H1 (cell line): ENCODE results near the gene USPL1. TPM values are rescaled to one million over a fixed set of nuclear protein-coding genes. Genes with fewer than 3 reads are reported as not detected.

Experiments
- CTCF ChIA-PET: fragments of 300-600 bp; sonication (Branson Sonifier 250); formaldehyde crosslinking; loops from one replicate; lab custom pipeline; 2021; ENCODE audit not compliant: partially characterized antibody; lab: Charles Lee
- POLR2A ChIA-PET: fragments of 300-600 bp; sonication (Branson Sonifier 250); formaldehyde crosslinking; loops from one replicate; lab custom pipeline; 2021; ENCODE audit warnings: inconsistent platforms; ENCODE audit not compliant: partially characterized antibody; lab: Charles Lee
- DNase-seq, 2 experiments: peaks; one replicate each; pipeline versions ENCODE4 v3.0.0 to v3.0.0-alpha.2; 2010 to 2022; ENCODE audit warnings: low spot score in 2 of 2, low read depth in 1 of 2, mixed read lengths in 1 of 2
- FAIRE-seq: peaks from 2 replicates; lab custom pipeline; 2011; peaks lifted over from hg19 to GRCh38; lab: Jason Lieb, UNC
- H2AFZ ChIP-seq: 2 replicates; pipeline ENCODE4 v1.8.1; 2012; ENCODE audit warnings: low read length, inconsistent platforms
- H2AK5ac ChIP-seq: 2 replicates; pipeline ENCODE4 v1.6.1; 2013; ENCODE audit warnings: low read depth, low read length
- H2BK120ac ChIP-seq: replicated peaks from 2 replicates; pipeline ENCODE3; 2013; ENCODE audit warnings: low read depth, low read length, inconsistent platforms
- H2BK12ac ChIP-seq: 2 replicates; pipeline ENCODE4 v1.6.1; 2013; ENCODE audit warnings: low read depth, low read length
- H2BK15ac ChIP-seq: 2 replicates; pipeline ENCODE4 v1.6.1; 2013; ENCODE audit warnings: low read length
- H2BK20ac ChIP-seq: 2 replicates; pipeline ENCODE4 v1.6.1; 2013; ENCODE audit warnings: low read length
- H2BK5ac ChIP-seq: 2 replicates; pipeline ENCODE4 v1.6.1; 2013; ENCODE audit warnings: low read depth, low read length
- H3K14ac ChIP-seq: 2 replicates; pipeline ENCODE4 v1.6.1; 2013; ENCODE audit warnings: inconsistent platforms; ENCODE audit not compliant: insufficient read length
- H3K18ac ChIP-seq: 2 replicates; pipeline ENCODE4 v1.6.1; 2013; ENCODE audit warnings: low read length; ENCODE audit errors: extremely low read depth
- H3K23ac ChIP-seq: 2 replicates; pipeline ENCODE4 v1.6.1; 2013; ENCODE audit warnings: inconsistent platforms; ENCODE audit not compliant: insufficient read length
- H3K23me2 ChIP-seq: 2 replicates; pipeline ENCODE4 v1.6.1; 2013; ENCODE audit warnings: low read depth, low read length
- H3K27ac ChIP-seq: 2 replicates; pipeline ENCODE4 v1.6.1; 2011; ENCODE audit warnings: low read depth, low read length, inconsistent platforms
- H3K27me3 ChIP-seq, 4 experiments: replicated peaks in 1 of 4; 1 replicate in 1 of 4; 2 replicates in 3 of 4; pipeline versions ENCODE4 v1.6.1 to v1.8.1; 2011 to 2013; ENCODE audit warnings: low read length in 3 of 4, mild to moderate bottlenecking in 3 of 4, inconsistent platforms in 2 of 4, mixed read lengths in 2 of 4, moderate library complexity in 1 of 4; ENCODE audit not compliant: control insufficient read depth in 3 of 4, insufficient read depth in 3 of 4; ENCODE audit errors: extremely low read depth in 1 of 4
- H3K36me3 ChIP-seq, 4 experiments: 2 replicates each; pipeline versions ENCODE4 v1.6.1 to v1.8.1; 2011 to 2013; ENCODE audit warnings: mild to moderate bottlenecking in 4 of 4, low read length in 3 of 4, moderate library complexity in 2 of 4, control low read depth in 1 of 4, inconsistent platforms in 1 of 4; ENCODE audit not compliant: insufficient read depth in 4 of 4, control insufficient read depth in 2 of 4
- H3K4ac ChIP-seq: replicated peaks from 2 replicates; pipeline ENCODE3; 2013; ENCODE audit warnings: low read length, low read depth, mixed read lengths, inconsistent platforms; ENCODE audit not compliant: insufficient read length
- H3K4me1 ChIP-seq, 4 experiments: replicated peaks in 1 of 4; 1 replicate in 1 of 4; 2 replicates in 3 of 4; pipeline versions ENCODE4 v1.6.1 to v1.8.1; 2011 to 2013; ENCODE audit warnings: low read length in 3 of 4, inconsistent platforms in 2 of 4, mixed read lengths in 1 of 4; ENCODE audit not compliant: insufficient read depth in 4 of 4, control insufficient read depth in 3 of 4
- H3K4me2 ChIP-seq, 2 experiments: 2 replicates each; pipeline versions ENCODE4 v1.6.1 to v1.8.1; 2011 to 2013; ENCODE audit warnings: low read depth in 2 of 2, low read length in 2 of 2, control low read depth in 1 of 2, inconsistent platforms in 1 of 2, mild to moderate bottlenecking in 1 of 2; ENCODE audit not compliant: insufficient read depth in 1 of 2
- H3K4me3 ChIP-seq, 4 experiments: fragments of 200-600, 300-600 bp in 1 of 4; sonication (generic), shearing (Covaris generic), sonication (Bioruptor Twin) in 1 of 4; 2 replicates each; pipeline versions ENCODE4 v1.5.1 to v1.8.1; 2011 to 2016; ENCODE audit warnings: low read length in 4 of 4, low read depth in 3 of 4, control low read depth in 2 of 4, inconsistent platforms in 2 of 4, mild to moderate bottlenecking in 2 of 4, mixed read lengths in 1 of 4, moderate library complexity in 1 of 4; ENCODE audit not compliant: insufficient read depth in 2 of 4; ENCODE audit errors: extremely low read depth in 1 of 4
- H3K56ac ChIP-seq: replicated peaks from 2 replicates; pipeline ENCODE3; 2013; ENCODE audit warnings: low read depth, mild to moderate bottlenecking, mixed read lengths, low read length, inconsistent platforms; ENCODE audit not compliant: insufficient read length
- H3K79me1 ChIP-seq: 2 replicates; pipeline ENCODE4 v1.6.1; 2013; ENCODE audit warnings: low read depth, low read length, control low read depth
- H3K79me2 ChIP-seq, 2 experiments: 2 replicates each; pipeline versions ENCODE4 v1.6.1 to v1.8.1; 2012 to 2013; ENCODE audit warnings: low read length in 2 of 2, mild to moderate bottlenecking in 2 of 2, inconsistent platforms in 1 of 2; ENCODE audit not compliant: insufficient read depth in 2 of 2, control insufficient read depth in 1 of 2
- H3K9ac ChIP-seq, 4 experiments: replicated peaks in 1 of 4; 1 replicate in 1 of 4; 2 replicates in 3 of 4; pipeline versions ENCODE4 v1.6.1 to v1.8.1; 2011 to 2013; ENCODE audit warnings: low read depth in 3 of 4, low read length in 3 of 4, control low read depth in 2 of 4, mild to moderate bottlenecking in 2 of 4, moderate library complexity in 2 of 4, inconsistent platforms in 1 of 4; ENCODE audit errors: extremely low read depth in 1 of 4
- H3K9me3 ChIP-seq, 2 experiments: 2 replicates each; pipeline versions ENCODE4 v1.6.1 to v1.8.1; 2012 to 2013; ENCODE audit warnings: mild to moderate bottlenecking in 2 of 2, moderate library complexity in 2 of 2, control low read depth in 1 of 2, inconsistent platforms in 1 of 2, low read depth in 1 of 2, low read length in 1 of 2, mixed read lengths in 1 of 2; ENCODE audit not compliant: insufficient read depth in 2 of 2
- H4K20me1 ChIP-seq, 2 experiments: replicated peaks in 1 of 2; 2 replicates each; pipeline versions ENCODE3 to v1.8.1; 2011 to 2013; ENCODE audit warnings: inconsistent platforms in 2 of 2, low read length in 2 of 2, mild to moderate bottlenecking in 1 of 2; ENCODE audit not compliant: insufficient read depth in 2 of 2, control insufficient read depth in 1 of 2
- H4K5ac ChIP-seq: 2 replicates; pipeline ENCODE4 v1.6.1; 2013; ENCODE audit warnings: low read length, low read depth, mixed read lengths, inconsistent platforms; ENCODE audit not compliant: insufficient read length
- H4K8ac ChIP-seq: 2 replicates; pipeline ENCODE4 v1.8.0; 2013; ENCODE audit warnings: mild to moderate bottlenecking, moderate library complexity, low read length, inconsistent platforms; ENCODE audit not compliant: insufficient read depth; ENCODE audit errors: extremely low read depth
- H4K91ac ChIP-seq: replicated peaks from 2 replicates; pipeline ENCODE3; 2013; ENCODE audit warnings: low read length, mixed read lengths, inconsistent platforms; ENCODE audit not compliant: insufficient read length
- WGBS, 2 experiments: shearing (Covaris generic) in 1 of 2; methylation state at CpG; one replicate each; pipeline versions ENCODE4 v1.1.6 to v1.1.7; 2013 to 2015; ENCODE audit warnings: low lambda C conversion rate in 2 of 2, mixed read lengths in 2 of 2, inconsistent platforms in 1 of 2, low coverage in 1 of 2, missing lambda C conversion rate in 1 of 2; ENCODE audit not compliant: insufficient replicate concordance in 2 of 2, insufficient coverage in 1 of 2, insufficient read length in 1 of 2; ENCODE audit errors: extremely low coverage in 1 of 2, missing lambda C conversion rate in 1 of 2; 5-methylcytosine and 5-hydroxymethylcytosine counted together
- polyA plus RNA-seq, 7 experiments: library from polyadenylated mRNA; depleted of rRNA in 3 of 7; stranded (reverse) in 5 of 7; unstranded in 2 of 7; fragments of >200 nt in 5 of 7; fragments of 200-250 nt in 2 of 7; gene quantifications; 1 replicate in 5 of 7; 2 replicates in 1 of 7; 4 replicates in 1 of 7; pipeline versions ENCODE4 v1.2.1 to v1.2.3, GENCODE V29; 2011 to 2013; ENCODE audit warnings: missing spikeins in 2 of 7, mixed read lengths in 2 of 7
- total RNA-seq: library from RNA; stranded (reverse); fragmentation: NEBNext Ultra II Directional; extraction: Animal tissue kit (Norgen Biotek cat#: 25700); gene quantifications from 2 replicates; pipeline ENCODE4 v1.2.1, GENCODE V29; 2021

Gene USPL1
- total and polyA plus RNA-seq, 2 of the 8 experiments (the other 6 are each of a cell fraction or from before 2014, with no cell fraction given): 6.3 to 17.1 TPM

GRCh38 chr13:30692113-30692512 lies 74.4 kb downstream of the USPL1 start:
- Histone ChIP-seq H3K4me1 (peaks cover 0 to 5% (median 0%) of the 10 kb centered on the region in 4 experiments; a peak in 3 of 7 replicates), H4K91ac (no peak overlapping the region), H3K4me2 (no peak overlapping the region), H4K5ac (no peak overlapping the region), H3K36me3 (no peaks in the 10 kb centered on the region), H3K4ac (no peak overlapping the region), H3K14ac (no peak overlapping the region), H2BK15ac (no peak overlapping the region), H2AFZ (no peak overlapping the region), H3K27ac (no peak overlapping the region), H4K20me1 (no peaks in the 10 kb centered on the region), H4K8ac (no peak overlapping the region), H3K9ac (no peak overlapping the region), H2AK5ac (no peak overlapping the region), H3K27me3 (no peaks in the 10 kb centered on the region), H3K23ac (no peak overlapping the region), H2BK20ac (no peak overlapping the region), H3K79me1 (no peaks in the 10 kb centered on the region), H2BK120ac (no peak overlapping the region), H2BK12ac (no peak overlapping the region), H3K9me3 (no peaks in the 10 kb centered on the region), H3K79me2 (no peaks in the 10 kb centered on the region), H3K4me3 (no peak overlapping the region), H2BK5ac (no peak overlapping the region), H3K18ac (no peak overlapping the region), H3K23me2 (no peaks in the 10 kb centered on the region), H3K56ac (no peak overlapping the region)
- FAIRE-seq (no peak), DNase-seq (no peak)
- CTCF ChIA-PET: interaction anchor here (1.0 kb wide), 1 partner anchor 11 kb away, joined by 4 read pairs; no protein-coding TSS in a partner anchor
- WGBS, 2 experiments: 100% methylated on average over 1 of the region's 1 CpG; no CpG with 5 or more reads in 1 of the 2 experiments
- POLR2A ChIA-PET: no interaction called here
